Stimulated activated CD4-positive, alpha-beta T cell treated with anti-CD3 and anti-CD28 coated beads, TNF-alpha, amount 100 ng/mL, for 4 hours (primary cell): ENCODE results near the gene KIF15.

Experiments used
- DNase-seq, 3 experiments: peaks; one replicate each; pipeline ENCODE4 v3.0.0-alpha.2; 2020; ENCODE audit warnings: low read depth in 3 of 3

The KIF15 gene

GRCh38 chr3:44880284-44880683 is 118.7 kb downstream of the KIF15 start:
- DNase-seq, result no peak

DNA sequence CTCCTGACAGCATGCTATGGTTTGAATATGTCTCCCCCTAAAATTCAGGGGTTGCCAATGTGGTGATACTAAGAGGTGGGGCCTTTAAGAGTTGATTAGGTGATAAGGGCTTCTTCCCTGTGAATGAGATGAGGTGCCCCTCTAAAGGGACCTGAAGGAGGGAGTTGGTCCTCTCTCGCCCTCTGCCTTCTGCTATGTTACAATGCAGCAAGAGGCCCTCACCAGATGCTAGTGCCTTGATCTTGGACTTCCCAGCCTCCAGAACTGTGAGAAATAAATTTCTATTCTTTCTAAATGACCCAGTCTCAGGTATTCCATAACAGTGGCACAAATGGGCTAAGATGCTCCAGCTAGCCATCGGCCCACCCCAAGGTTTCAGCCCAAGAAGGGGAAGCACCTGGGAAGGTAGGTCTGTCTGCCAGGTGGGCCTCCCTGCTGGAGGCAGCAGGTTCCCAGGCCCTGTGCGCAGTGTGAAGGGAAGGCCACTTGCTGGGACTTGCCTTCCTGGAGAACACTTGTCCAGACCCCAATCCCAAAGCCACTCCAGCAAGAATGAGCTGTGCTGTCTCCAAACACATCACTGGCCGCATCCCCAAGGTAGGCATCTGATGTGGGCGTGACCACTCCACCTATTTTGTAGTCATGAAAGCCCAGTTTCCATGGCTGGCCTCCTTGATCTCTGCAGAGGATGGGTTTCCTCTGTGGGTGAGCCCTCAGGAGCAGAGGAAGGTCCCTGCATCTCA is 121.8 kb downstream of the KIF15 start:
- no peak for DNase-seq

DNA sequence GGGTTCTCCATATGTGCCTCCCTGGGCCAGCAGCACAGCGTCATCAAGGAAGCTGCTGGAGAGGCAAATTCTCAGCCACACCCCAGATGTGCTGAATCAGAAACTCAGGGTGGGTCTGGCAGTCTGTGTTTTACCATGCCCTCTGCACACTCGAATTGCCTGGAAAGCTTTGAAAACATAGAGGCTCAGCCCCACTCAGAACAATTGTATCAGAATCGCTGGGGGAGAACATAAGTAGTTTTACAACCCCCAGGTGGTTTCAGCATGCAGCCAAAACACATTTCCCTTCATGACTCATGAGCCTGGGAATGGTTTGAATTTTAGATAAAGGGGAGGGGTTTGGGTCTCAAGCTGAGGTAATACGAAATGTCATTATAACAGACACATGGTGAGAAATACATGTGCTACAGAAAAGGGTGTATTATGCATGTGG is 122.4 kb downstream of the KIF15 start:
- DNase-seq, result no peak

GRCh38 chr3:44885618-44886017 is 124.0 kb downstream of the KIF15 start:
- no peak for DNase-seq

- DNase-seq, result no peak
Measured at GRCh38 chr3:44886561-44886960, 125.0 kb downstream of the KIF15 start.

- DNase-seq, result no peak
Measured at GRCh38 chr3:44887101-44887500, 125.5 kb downstream of the KIF15 start.

GRCh38 chr3:44890258-44890657 is 128.7 kb downstream of the KIF15 start:
- no peak for DNase-seq

GRCh38 chr3:44890852-44891251 is 129.3 kb downstream of the KIF15 start:
- no peak for DNase-seq

DNA sequence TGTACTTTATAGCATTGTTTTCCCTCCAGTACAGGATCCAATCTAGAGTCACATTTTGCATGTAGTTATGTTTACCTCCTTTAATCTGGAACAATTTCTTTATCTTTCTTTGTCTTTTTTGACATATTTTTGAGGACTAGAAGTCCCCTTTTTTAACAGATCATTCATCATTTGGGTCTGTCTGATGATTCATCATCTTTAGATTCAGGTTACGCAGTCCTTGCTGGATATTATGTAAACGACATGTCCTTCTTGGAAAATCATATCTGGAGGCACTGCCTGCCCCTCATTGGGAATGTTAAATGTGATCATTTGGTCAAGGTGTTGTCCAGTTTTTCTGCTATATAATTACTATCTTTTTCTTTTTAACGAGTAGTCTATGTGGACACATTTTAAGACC is 131.1 kb downstream of the KIF15 start:
- no peak for DNase-seq

GRCh38 chr3:44893097-44893496 is 131.5 kb downstream of the KIF15 start:
- DNase-seq, result no peak

DNA sequence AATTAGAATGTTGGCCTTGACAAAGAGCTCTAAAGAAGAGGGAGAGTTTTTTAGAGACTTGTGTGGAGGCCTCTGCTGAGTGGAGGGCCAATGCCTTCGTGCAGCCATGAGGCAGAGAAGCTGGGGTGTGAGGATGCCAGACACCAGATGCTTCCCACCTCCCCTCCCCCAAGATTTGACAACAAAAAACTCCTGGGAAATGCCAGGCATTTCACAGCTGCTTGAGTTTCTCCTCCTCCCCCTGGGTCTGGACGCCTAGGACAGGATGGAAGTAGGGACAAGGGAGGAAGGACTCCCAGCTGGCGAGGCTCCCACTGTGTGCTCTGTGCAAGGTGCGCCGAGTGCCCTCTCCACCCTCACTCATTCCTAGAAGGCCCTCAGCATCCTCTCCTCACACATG is 132.9 kb downstream of the KIF15 start:
- no peak for DNase-seq

DNA sequence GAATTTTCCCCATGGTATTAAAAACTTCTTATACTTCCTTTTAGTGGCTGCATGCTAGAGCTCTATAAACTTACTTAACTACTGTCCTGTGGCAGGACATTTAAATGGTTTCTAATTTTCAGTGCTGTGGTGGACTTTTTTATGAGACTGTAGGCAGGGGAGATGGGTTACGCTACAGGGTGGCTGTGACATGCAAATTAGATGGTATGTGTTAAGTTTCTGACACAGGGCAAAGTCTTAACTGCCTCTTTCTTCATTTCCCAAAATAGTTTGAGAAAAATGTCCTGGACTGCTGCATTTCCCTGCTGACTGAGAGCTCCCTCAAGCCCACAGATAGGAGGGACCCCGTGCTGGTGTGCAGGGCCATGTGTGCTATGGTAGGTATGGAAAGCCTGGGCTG is 134.8 kb downstream of the KIF15 start:
- no peak for DNase-seq

DNA sequence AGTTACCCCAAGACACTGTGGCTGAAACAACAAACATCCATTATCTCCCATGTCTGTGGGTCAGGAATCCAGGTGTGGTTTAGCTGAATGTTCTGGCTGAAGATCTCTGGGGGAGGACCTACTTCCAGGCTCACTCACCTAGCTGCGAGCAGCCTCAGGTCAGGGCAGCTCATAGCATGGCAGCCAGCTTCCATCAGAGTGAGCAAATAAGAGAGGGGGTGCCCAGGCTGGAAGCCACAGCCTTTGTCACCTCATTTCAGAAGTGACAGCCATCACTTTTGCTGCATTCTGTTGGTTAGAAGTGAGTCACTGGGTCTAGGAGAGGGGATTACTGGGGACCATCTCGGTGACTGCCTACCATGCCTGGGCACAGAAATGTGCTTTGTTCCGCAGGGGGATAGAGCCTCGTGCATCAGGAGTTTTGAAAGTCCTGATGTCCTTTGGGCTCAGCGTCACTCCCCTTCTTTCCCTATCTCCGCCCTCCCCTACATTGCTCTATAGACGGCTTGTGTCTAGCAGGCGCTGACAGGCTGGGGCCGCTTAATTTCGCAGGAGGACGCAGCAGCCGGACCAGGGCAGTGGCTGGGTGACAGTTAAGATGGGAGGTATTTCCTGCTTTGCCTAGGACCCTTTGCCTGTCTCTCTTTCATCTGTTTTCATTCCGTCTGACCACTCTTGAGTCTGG is 138.2 kb downstream of the KIF15 start:
- DNase-seq, result no peak

DNA sequence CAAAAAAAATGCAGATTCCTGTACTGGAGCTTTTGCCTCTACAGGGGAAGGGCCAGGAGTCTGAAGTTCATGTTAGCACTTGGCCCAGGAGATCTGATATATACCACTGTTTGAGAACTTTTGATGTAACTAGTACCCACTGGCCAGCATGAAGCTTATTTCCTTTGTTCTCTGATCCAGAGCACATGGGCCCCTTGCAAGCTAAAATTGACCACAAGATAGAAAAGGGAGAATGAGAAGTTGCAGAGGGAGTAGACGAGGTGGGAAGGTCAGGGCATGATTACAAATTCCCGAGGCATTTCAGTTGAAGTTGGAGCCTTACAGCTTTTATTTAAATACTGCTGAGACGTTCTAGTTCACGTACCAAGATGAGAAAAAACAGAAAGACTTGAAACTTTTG is 141.0 kb downstream of the KIF15 start:
- DNase-seq, result no peak
